GM21619 (cell line): ENCODE results near the gene OR10A4.
"Not testable (repeated sequence)": the region's sequence is repeated elsewhere in the genome, so short reads cannot be mapped to it uniquely, and the experiment has no call there.

Source experiments
- ATAC-seq: cut with Tn5 transposase; IDR thresholded peaks from one replicate; pipeline ENCODE4 v1.9.1; 2021; ENCODE audit not compliant: unreplicated experiment

OR10A4 gene

GRCh38 chr11:6895010-6895409 lies 18.6 kb downstream of the OR10A4 start:
- peak; percentile 80 for ATAC-seq

- no peak for ATAC-seq
These were observed 22.5 kb downstream of the OR10A4 start for GRCh38 chr11:6898911-6899310.

GRCh38 chr11:6900327-6900999 lies 24.0 kb downstream of the OR10A4 start:
- no peak for ATAC-seq

- not testable (repeated sequence) for ATAC-seq
These were observed 28.4 kb downstream of the OR10A4 start for GRCh38 chr11:6904804-6905203.

GRCh38 chr11:6911378-6911777 lies 35.0 kb downstream of the OR10A4 start:
- ATAC-seq = no peak

GRCh38 chr11:6911948-6912347 lies 35.5 kb downstream of the OR10A4 start:
- ATAC-seq = no peak

GRCh38 chr11:6919698-6920097 lies 43.3 kb downstream of the OR10A4 start:
- ATAC-seq = no peak

- ATAC-seq = no peak
These were observed 44.3 kb downstream of the OR10A4 start, which contains the start of gene OR2D3 for GRCh38 chr11:6920702-6921101. TSS of gene OR2D3 (plus strand) at chr11:6921002. CDS start at chr11:6921002, 0 bp downstream.

GRCh38 chr11:6925007-6925577 lies 48.7 kb downstream of the OR10A4 start:
- ATAC-seq = no peak

- ATAC-seq = peak; percentile 4
These were observed 49.3 kb downstream of the OR10A4 start for GRCh38 chr11:6925636-6926207.

GRCh38 chr11:6926208-6927029 lies 50.0 kb downstream of the OR10A4 start, which contains the start of gene ZNF215:
TSS of gene ZNF215 (plus strand) at chr11:6926426. CDS start at chr11:6932273, 5,847 bp downstream.
- ATAC-seq = peak; percentile 72

- ATAC-seq = peak; percentile 64
These were observed 50.7 kb downstream of the OR10A4 start for GRCh38 chr11:6927030-6927617.
